H1 (cell line): ENCODE results near the gene SORL1-AS1.

Experiments
- ATF3 ChIP-seq: IDR thresholded peaks from 2 replicates; pipeline ENCODE4 v1.6.1; 2011; ENCODE audit warnings: low read depth, mild to moderate bottlenecking, low read length; ENCODE audit not compliant: insufficient read depth
- BCL11A ChIP-seq, 2 experiments: IDR thresholded peaks; one replicate each; pipeline ENCODE4 v1.6.1; 2011; ENCODE audit warnings: low read depth in 2 of 2, low read length in 2 of 2, mild to moderate bottlenecking in 2 of 2
- CBX5 ChIP-seq: fragments of 300-800, 300-1000 bp; sonication (generic); IDR thresholded peaks from 2 replicates; pipeline ENCODE4 v1.7.1; 2016; ENCODE audit warnings: antibody characterized with exemption, low read length, low read depth
- CHD1 ChIP-seq: IDR thresholded peaks from 2 replicates; pipeline ENCODE4 v1.6.1; 2012; ENCODE audit warnings: low read depth, low read length, improper control_type of control experiment
- CTCF ChIP-seq, 3 experiments: IDR thresholded peaks; 1 replicate in 2 of 3; 2 replicates in 1 of 3; pipeline versions ENCODE4 v1.5.1 to v1.6.1; 2011; ENCODE audit warnings: low read length in 3 of 3, mild to moderate bottlenecking in 3 of 3, inconsistent platforms in 2 of 3, low read depth in 1 of 3, moderate library complexity in 1 of 3; ENCODE audit not compliant: insufficient read depth in 1 of 3; ENCODE audit errors: control extremely low read depth in 1 of 3
- GABPA ChIP-seq: IDR thresholded peaks from 2 replicates; pipeline ENCODE4 v1.6.1; 2011; ENCODE audit warnings: mild to moderate bottlenecking, low read length, moderate library complexity, borderline replicate concordance; ENCODE audit not compliant: insufficient read depth
- GTF2F1 ChIP-seq: IDR thresholded peaks from 2 replicates; pipeline ENCODE4 v1.6.1; 2012; ENCODE audit warnings: low read depth, low read length, improper control_type of control experiment, borderline replicate concordance
- HDAC6 ChIP-seq: IDR thresholded peaks from one replicate; pipeline ENCODE4 v1.7.1; 2012; ENCODE audit warnings: low read depth, mild to moderate bottlenecking, inconsistent platforms, low read length, moderate library complexity
- MAX ChIP-seq: IDR thresholded peaks from 2 replicates; pipeline ENCODE4 v1.6.1; 2012; ENCODE audit warnings: inconsistent platforms
- NANOG ChIP-seq: IDR thresholded peaks from 2 replicates; pipeline ENCODE4 v1.6.1; 2011; ENCODE audit warnings: low read length, low read depth, mild to moderate bottlenecking, inconsistent platforms; ENCODE audit not compliant: insufficient read depth, poor library complexity, severe bottlenecking
- POLR2A ChIP-seq, 2 experiments: IDR thresholded peaks; 1 replicate in 1 of 2; 2 replicates in 1 of 2; pipeline ENCODE4 v1.6.1; 2011; ENCODE audit warnings: low read depth in 2 of 2, low read length in 2 of 2, mild to moderate bottlenecking in 2 of 2; ENCODE audit errors: control extremely low read depth in 1 of 2
- POLR2AphosphoS5 ChIP-seq: IDR thresholded peaks from 2 replicates; pipeline ENCODE4 v1.6.1; 2011; ENCODE audit warnings: low read depth, low read length
- POU5F1 ChIP-seq: IDR thresholded peaks from 2 replicates; pipeline ENCODE4 v1.6.1; 2011; ENCODE audit warnings: low read depth, mild to moderate bottlenecking, low read length, moderate library complexity
- RFX5 ChIP-seq: IDR thresholded peaks from 2 replicates; pipeline ENCODE4 v1.6.1; 2011; ENCODE audit warnings: low read depth, low read length, improper control_type of control experiment, borderline replicate concordance
- SAP30 ChIP-seq: fragments of 300-600 bp; sonication (generic); IDR thresholded peaks from 2 replicates; pipeline ENCODE4 v1.7.1; 2012; ENCODE audit warnings: low read length, moderate library complexity, mild to moderate bottlenecking, inconsistent platforms; ENCODE audit not compliant: insufficient read depth, insufficient replicate concordance
- SIRT6 ChIP-seq: IDR thresholded peaks from one replicate; pipeline ENCODE4 v1.7.1; 2012; ENCODE audit warnings: low read length, inconsistent platforms
- TAF1 ChIP-seq: IDR thresholded peaks from 2 replicates; pipeline ENCODE4 v1.6.1; 2011; ENCODE audit warnings: mild to moderate bottlenecking, low read depth, low read length

The SORL1-AS1 gene

GRCh38 chr11:121451986-121452608 lies 670 bp downstream of the SORL1-AS1 start, which contains the start of gene SORL1 (continued):
- TF ChIP-seq CTCF (IDR thresholded peaks at IDR 0.05; ENCODE audit: control extremely low read depth in 1 of 3, insufficient read depth in 1 of 3, low read depth in 1 of 3, low read length in 3 of 3) (peak; percentile 74 to 94 (median 76)), POU5F1 (no peak), ATF3 (no peak), GABPA (no peak), TAF1 (peak; percentile 76), MAX (peak; percentile 65; the same call in 1 of the 2 replicates), POLR2A (IDR thresholded peaks at IDR 0.05; ENCODE audit: control extremely low read depth in 1 of 2, low read depth in 2 of 2, low read length in 2 of 2) (peak in 1 of 2 experiments; percentile 74; a peak in 2 of 3 replicates), BCL11A (IDR thresholded peaks at IDR 0.05; ENCODE audit: low read depth in 2 of 2, low read length in 2 of 2) (no peak), GTF2F1 (no peak), SIRT6 (no peak), HDAC6 (no peak), RFX5 (no peak), CBX5 (no peak), CHD1 (no peak), SAP30 (no peak), NANOG (no peak), POLR2AphosphoS5 (peak; percentile 70)
